ENCODE results near the gene CCDC138.

DNA sequence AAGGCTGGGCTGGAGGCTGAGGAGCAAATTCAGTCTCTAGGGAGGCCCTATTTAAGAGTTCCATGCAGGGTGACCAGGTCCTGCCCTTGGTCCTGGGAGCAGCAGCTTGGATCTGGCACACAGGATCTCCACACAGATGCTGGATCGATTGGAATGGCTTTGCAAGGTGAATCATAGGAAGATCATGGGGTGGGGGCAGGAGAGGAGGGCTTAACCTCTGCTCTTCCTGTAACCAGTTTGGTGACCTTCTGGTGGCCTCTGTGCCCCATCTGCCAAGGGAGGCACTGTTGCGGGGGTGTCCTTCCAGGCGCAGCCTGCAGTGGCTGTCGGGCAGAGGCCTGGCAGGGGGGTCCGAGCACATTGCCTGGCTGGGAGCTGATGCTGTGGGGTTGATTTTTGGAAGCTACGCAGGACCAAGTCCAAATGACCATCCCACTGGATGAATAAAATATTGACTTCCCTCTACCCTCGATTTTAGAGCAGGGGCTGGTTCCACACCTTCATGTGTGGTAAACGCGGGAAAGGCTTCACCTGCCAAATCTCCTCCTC is 122.8 kb downstream of the CCDC138 start:
- TF ChIP-seq, protein P1, sequence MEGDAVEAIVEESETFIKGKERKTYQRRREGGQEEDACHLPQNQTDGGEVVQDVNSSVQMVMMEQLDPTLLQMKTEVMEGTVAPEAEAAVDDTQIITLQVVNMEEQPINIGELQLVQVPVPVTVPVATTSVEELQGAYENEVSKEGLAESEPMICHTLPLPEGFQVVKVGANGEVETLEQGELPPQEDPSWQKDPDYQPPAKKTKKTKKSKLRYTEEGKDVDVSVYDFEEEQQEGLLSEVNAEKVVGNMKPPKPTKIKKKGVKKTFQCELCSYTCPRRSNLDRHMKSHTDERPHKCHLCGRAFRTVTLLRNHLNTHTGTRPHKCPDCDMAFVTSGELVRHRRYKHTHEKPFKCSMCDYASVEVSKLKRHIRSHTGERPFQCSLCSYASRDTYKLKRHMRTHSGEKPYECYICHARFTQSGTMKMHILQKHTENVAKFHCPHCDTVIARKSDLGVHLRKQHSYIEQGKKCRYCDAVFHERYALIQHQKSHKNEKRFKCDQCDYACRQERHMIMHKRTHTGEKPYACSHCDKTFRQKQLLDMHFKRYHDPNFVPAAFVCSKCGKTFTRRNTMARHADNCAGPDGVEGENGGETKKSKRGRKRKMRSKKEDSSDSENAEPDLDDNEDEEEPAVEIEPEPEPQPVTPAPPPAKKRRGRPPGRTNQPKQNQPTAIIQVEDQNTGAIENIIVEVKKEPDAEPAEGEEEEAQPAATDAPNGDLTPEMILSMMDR (conservative IDR thresholded peaks at IDR 0.05; ENCODE audit: low read length): no peak
- TF ChIP-seq EZH2phosphoT487 (IDR thresholded peaks at IDR 0.05; ENCODE audit: borderline replicate concordance, low read depth, low read length): no peak
